A549 (cell line): Measurements from ENCODE around the gene LHX2. TPM values are rescaled to one million over a fixed set of nuclear protein-coding genes. Genes with fewer than 3 reads are reported as not detected.

Experiments
- ATAC-seq, 2 experiments: fragments of 200-7000 bp in 1 of 2; fragments of >200 bp in 1 of 2; cut with Nextera tagmentation in 1 of 2; cut with Tn5 transposase in 1 of 2; 3 replicates each; pipeline versions ENCODE4 v1.8.0 to v1.9.1; 2018 to 2020; ENCODE audit warnings: mild to moderate bottlenecking in 1 of 2, moderate library complexity in 1 of 2
- CTCF ChIA-PET: fragments of 300-600 bp; sonication (Branson Sonifier 250); formaldehyde crosslinking; extraction: SDS; loops from one replicate; lab custom pipeline; 2021; ENCODE audit warnings: antibody characterized with exemption, inconsistent platforms; lab: Yijun Ruan, JAX
- POLR2A ChIA-PET: fragments of 350-600 bp; formaldehyde crosslinking; extraction: SDS; loops from one replicate; lab custom pipeline; 2021; ENCODE audit warnings: antibody characterized with exemption, inconsistent platforms; lab: Yijun Ruan, JAX
- DNase-seq, 2 experiments: peaks; one replicate each; pipeline versions ENCODE4 v3.0.0 to v3.0.0-alpha.2; 2011 to 2016; ENCODE audit warnings: low read depth in 1 of 2, low spot score in 1 of 2
- FAIRE-seq: peaks from 2 replicates; lab custom pipeline; 2011; peaks lifted over from hg19 to GRCh38; lab: Jason Lieb, UNC
- H3K27ac ChIP-seq, 2 experiments: fragments of >200 bp; sonication (Bioruptor Twin); formaldehyde crosslinking; 3 replicates each; pipeline ENCODE4 v1.5.1; 2016 to 2017
- H3K4me1 ChIP-seq: fragments of >200 bp; sonication (Bioruptor Twin); formaldehyde crosslinking; 3 replicates; pipeline ENCODE4 v1.6.1; 2016
- H3K4me2 ChIP-seq: fragments of >200 bp; sonication (Bioruptor Twin); formaldehyde crosslinking; 3 replicates; pipeline ENCODE4 v1.6.1; 2016
- H3K4me3 ChIP-seq: fragments of >200 bp; sonication (Bioruptor Twin); formaldehyde crosslinking; 3 replicates; pipeline ENCODE4 v1.5.1; 2016
- H3K9me3 ChIP-seq: fragments of >200 bp; sonication (Bioruptor Twin); formaldehyde crosslinking; 3 replicates; pipeline ENCODE4 v1.6.1; 2016
- BHLHE40 ChIP-seq: IDR thresholded peaks from 2 replicates; pipeline ENCODE4 v1.6.1; 2012; ENCODE audit warnings: low read depth, low read length, inconsistent platforms
- CTCF ChIP-seq: fragments of >200 bp; sonication (Bioruptor Twin); formaldehyde crosslinking; IDR thresholded peaks from 3 replicates; pipeline ENCODE4 v1.5.1; 2016
- EP300 ChIP-seq, 2 experiments: fragments of >200 bp; sonication (Bioruptor Twin); formaldehyde crosslinking; IDR thresholded peaks; 2 replicates in 1 of 2; 3 replicates in 1 of 2; pipeline ENCODE4 v1.6.1; 2016 to 2017
- FOSB ChIP-seq: fragments of 250-450 bp; sonication (Bioruptor Pico); IDR thresholded peaks from 2 replicates; pipeline ENCODE4 v1.5.0; 2020; ENCODE audit warnings: mild to moderate bottlenecking, moderate library complexity
- FOSL2 ChIP-seq, 2 experiments: fragments of 450-650 bp in 1 of 2; fragments of >200 bp in 1 of 2; sonication (Bioruptor Twin) in 1 of 2; formaldehyde crosslinking; IDR thresholded peaks; 2 replicates each; pipeline versions ENCODE4 v1.5.0 to v1.6.1; 2016 to 2020; ENCODE audit warnings: mild to moderate bottlenecking in 1 of 2, moderate library complexity in 1 of 2
- HEYL ChIP-seq: fragments of 250-450 bp; sonication (Bioruptor Pico); IDR thresholded peaks from 2 replicates; pipeline ENCODE4 v1.8.0; 2021; ENCODE audit warnings: mild to moderate bottlenecking, moderate library complexity
- HOXB5 ChIP-seq: fragments of 250-450 bp; sonication (Bioruptor Pico); IDR thresholded peaks from 2 replicates; pipeline ENCODE4 v1.5.0; 2020; ENCODE audit warnings: mild to moderate bottlenecking, moderate library complexity
- JUN ChIP-seq, 2 experiments: fragments of >200 bp; sonication (Bioruptor Twin); formaldehyde crosslinking; IDR thresholded peaks; 2 replicates in 1 of 2; 3 replicates in 1 of 2; pipeline ENCODE4 v1.6.1; 2016 to 2017
- PBX3 ChIP-seq: IDR thresholded peaks from 2 replicates; pipeline ENCODE4 v1.6.1; 2012
- RAD21 ChIP-seq, 2 experiments: fragments of >200 bp in 1 of 2; sonication (Bioruptor Twin) in 1 of 2; formaldehyde crosslinking in 1 of 2; IDR thresholded peaks in 1 of 2; conservative IDR thresholded peaks in 1 of 2; 2 replicates in 1 of 2; 3 replicates in 1 of 2; pipeline ENCODE4 v1.6.1; 2012 to 2018; ENCODE audit warnings: inconsistent platforms in 1 of 2
- RCOR1 ChIP-seq: fragments of 150-350 bp; IDR thresholded peaks from 2 replicates; pipeline ENCODE4 v1.6.1; 2014; ENCODE audit warnings: antibody characterized with exemption, low read length, low read depth
- RNF2 ChIP-seq: fragments of 200-600 bp; sonication (generic); IDR thresholded peaks from 2 replicates; pipeline ENCODE4 v1.6.1; 2016; ENCODE audit warnings: low read depth, mild to moderate bottlenecking, antibody characterized with exemption, moderate library complexity, borderline replicate concordance
- USF2 ChIP-seq: fragments of 450-650 bp; IDR thresholded peaks from 2 replicates; pipeline ENCODE4 v1.6.1; 2014; ENCODE audit warnings: antibody characterized with exemption
- ZFP36 ChIP-seq: fragments of 450-650 bp; IDR thresholded peaks from 2 replicates; pipeline ENCODE4 v1.6.1; 2014; ENCODE audit warnings: borderline replicate concordance; ENCODE audit not compliant: partially characterized antibody
- ZNF302 ChIP-seq: fragments of 250-450 bp; sonication (Bioruptor Pico); IDR thresholded peaks from 2 replicates; pipeline ENCODE4 v1.9.0; 2021; ENCODE audit warnings: inconsistent platforms, mild to moderate bottlenecking, moderate library complexity
- WGBS: methylation state at CpG from one replicate; pipeline ENCODE4 v1.1.6; 2017; ENCODE audit errors: missing lambda C conversion rate; 5-methylcytosine and 5-hydroxymethylcytosine counted together
- polyA plus RNA-seq, 4 experiments: library from polyadenylated mRNA; depleted of rRNA in 3 of 4; stranded (reverse); fragments of >200 nt; fragmentation: RNase III in 1 of 4; extraction: RNeasy Plus Mini Kit Qiagen cat#74134 plus additional on column Dnase treatment in 1 of 4; gene quantifications; 2 replicates in 3 of 4; 3 replicates in 1 of 4; pipeline ENCODE4 v1.2.3, GENCODE V29; 2011 to 2017

The LHX2 gene
- polyA plus RNA-seq, 2 of the 4 experiments (the other 2 are of a cell fraction), result 2.4 to 4.4 TPM

- Histone ChIP-seq H3K27ac (no peak overlapping the region), H3K9me3 (no peaks in the 10 kb centered on the region), H3K4me3 (no peak overlapping the region), H3K4me2 (no peak overlapping the region), H3K4me1 (peaks cover 9% of the 10 kb centered on the region; the same call in 2 of the 3 replicates)
- POLR2A ChIA-PET, result no interaction called here
- TF ChIP-seq HOXB5 (CRISPR knock-in tag), result no peak
- FAIRE-seq (no peak), ATAC-seq (no peak), DNase-seq (no peak)
- 85% methylated on average over 5 of the region's 5 CpGs for WGBS
- CTCF ChIA-PET, result interaction anchor here (0.7 to 10.2 kb wide), 4 partner anchors 12 to 74 kb away, joined by 3 to 125 read pairs (median 4); no protein-coding TSS in a partner anchor
Measured at GRCh38 chr9:124052401-124052800, 40.8 kb downstream of the LHX2 start.

- Histone ChIP-seq H3K4me3 (no peak overlapping the region), H3K9me3 (no peaks in the 10 kb centered on the region), H3K27ac (peak overlapping the region in 1 of 2 experiments; percentile 52; a peak in 2 of 6 replicates), H3K4me1 (peaks cover 9% of the 10 kb centered on the region; the same call in 2 of the 3 replicates), H3K4me2 (peak overlapping the region; percentile 10; the same call in 1 of the 3 replicates)
- 54% methylated on average over 5 of the region's 7 CpGs for WGBS
- CTCF ChIA-PET, result interaction anchor here (0.5 to 10.2 kb wide), 6 partner anchors 9 to 664 kb away, joined by 3 to 125 read pairs (median 3); no protein-coding TSS in a partner anchor
- FAIRE-seq (no peak), ATAC-seq (peak; percentile 92 to 96), DNase-seq (peak in 1 of 2 experiments; percentile 36)
- POLR2A ChIA-PET, result no interaction called here
- no peak for TF ChIP-seq ZFP36
- no peak for TF ChIP-seq FOSL2 (IDR thresholded peaks at IDR 0.05)
- peak; percentile 35; the same call in 1 of the 2 replicates for TF ChIP-seq FOSL2 (CRISPR knock-in tag; IDR thresholded peaks at IDR 0.05)
- TF ChIP-seq USF2, result no peak
Measured at GRCh38 chr9:124054582-124055227, 43.1 kb downstream of the LHX2 start.

GRCh38 chr9:124060844-124061605 lies 49.5 kb downstream of the LHX2 start:
- no peak overlapping the region for H3K4me3 ChIP-seq
- whole genome bisulfite sequencing, result 69% methylated on average over 21 of the region's 21 CpGs
- TF ChIP-seq PBX3, result no peak
- no peak for TF ChIP-seq ZNF302 (CRISPR knock-in tag)
- TF ChIP-seq RAD21 (conservative IDR thresholded peaks at IDR 0.05 in 1 of 2, IDR thresholded peaks at IDR 0.05 in 1 of 2), result no peak
- TF ChIP-seq RNF2, result no peak
- TF ChIP-seq FOSL2 (IDR thresholded peaks at IDR 0.05), result no peak
- no peak for TF ChIP-seq FOSL2 (CRISPR knock-in tag; IDR thresholded peaks at IDR 0.05)
- no peak for TF ChIP-seq EP300 (IDR thresholded peaks at IDR 0.05)
- TF ChIP-seq JUN (IDR thresholded peaks at IDR 0.05), result no peak
- TF ChIP-seq FOSB (CRISPR knock-in tag), result no peak
- TF ChIP-seq BHLHE40, result no peak
- TF ChIP-seq HEYL (CRISPR knock-in tag), result no peak
- TF ChIP-seq RCOR1, result no peak
- H3K27ac ChIP-seq, result no peak overlapping the region
- ChIA-PET CTCF (no interaction called here), POLR2A (no interaction called here)
- no peak for FAIRE-seq
- 0 out of 6 replicates have a peak, but pooled peaks of 1 of the 2 experiments have one; percentile 35 for ATAC-seq
- H3K9me3 ChIP-seq, result no peaks in the 10 kb centered on the region
- no peak overlapping the region for H3K4me2 ChIP-seq
- no peak for DNase-seq
- no peaks in the 10 kb centered on the region for H3K4me1 ChIP-seq

- peak in 1 of 2 experiments; percentile 32; a peak in 1 of 5 replicates for TF ChIP-seq RAD21 (conservative IDR thresholded peaks at IDR 0.05 in 1 of 2, IDR thresholded peaks at IDR 0.05 in 1 of 2)
- TF ChIP-seq RCOR1, result no peak
- peak; percentile 16; the same call in 1 of the 3 replicates for TF ChIP-seq CTCF
- ATAC-seq (peak in 1 of 2 experiments; percentile 60; a peak in 3 of 6 replicates), DNase-seq (peak in 1 of 2 experiments; percentile 44), FAIRE-seq (no peak)
- H3K4me3 ChIP-seq, result no peak overlapping the region
- no peaks in the 10 kb centered on the region for H3K9me3 ChIP-seq
- ChIA-PET CTCF (no interaction called here), POLR2A (no interaction called here)
- no peak overlapping the region for H3K27ac ChIP-seq
- no peak overlapping the region for H3K4me2 ChIP-seq
- no peaks in the 10 kb centered on the region for H3K4me1 ChIP-seq
- WGBS, result 54% methylated on average over 2 of the region's 2 CpGs
Measured at GRCh38 chr9:124062172-124062571, 50.6 kb downstream of the LHX2 start.
